ENCODE data around the gene PLAAT4. TPM values are rescaled to one million over a fixed set of nuclear protein-coding genes. Genes with fewer than 3 reads are reported as not detected.

PLAAT4 gene
- total RNA-seq, 1 donor from 2014 or later: not detected

GRCh38 chr11:63510360-63511047, 26.1 kb upstream of the PLAAT4 start:
- H3K36me3 Mint-ChIP-seq (ENCODE audit: low read depth, unreplicated experiment): no peaks in the 10 kb centered on the region
- peaks cover 19% of the 10 kb centered on the region for H3K4me1 Mint-ChIP-seq (ENCODE audit: unreplicated experiment)
- DNase-seq (ENCODE audit: low spot score): no peak
- H3K27me3 Mint-ChIP-seq (ENCODE audit: unreplicated experiment): peaks cover 5% of the 10 kb centered on the region
- peak overlapping the region; percentile 42 for H3K27ac Mint-ChIP-seq (ENCODE audit: unreplicated experiment)
- H3K9me3 Mint-ChIP-seq (ENCODE audit: unreplicated experiment): no peaks in the 10 kb centered on the region
- no peak overlapping the region for H3K4me3 Mint-ChIP-seq (ENCODE audit: unreplicated experiment)
- TF ChIP-seq CTCF (IDR thresholded peaks at IDR 0.05; ENCODE audit: unreplicated experiment): no peak

GRCh38 chr11:63511048-63511748, 25.4 kb upstream of the PLAAT4 start:
- DNase-seq (ENCODE audit: low spot score): peak; percentile 39
- peaks cover 19% of the 10 kb centered on the region for H3K4me1 Mint-ChIP-seq (ENCODE audit: unreplicated experiment)
- no peak for TF ChIP-seq CTCF (IDR thresholded peaks at IDR 0.05; ENCODE audit: unreplicated experiment)

GRCh38 chr11:63512816-63513215, 23.8 kb upstream of the PLAAT4 start:
- H3K9me3 Mint-ChIP-seq (ENCODE audit: unreplicated experiment): no peaks in the 10 kb centered on the region
- H3K27ac Mint-ChIP-seq (ENCODE audit: unreplicated experiment): no peak overlapping the region
- H3K27me3 Mint-ChIP-seq (ENCODE audit: unreplicated experiment): peaks cover 3% of the 10 kb centered on the region
- DNase-seq (ENCODE audit: low spot score): no peak
- H3K4me1 Mint-ChIP-seq (ENCODE audit: unreplicated experiment): peaks cover 19% of the 10 kb centered on the region
- no peaks in the 10 kb centered on the region for H3K36me3 Mint-ChIP-seq (ENCODE audit: low read depth, unreplicated experiment)
- TF ChIP-seq CTCF (IDR thresholded peaks at IDR 0.05; ENCODE audit: unreplicated experiment): no peak
- H3K4me3 Mint-ChIP-seq (ENCODE audit: unreplicated experiment): no peak overlapping the region

More at GRCh38 chr11:63511048-63511748, 25.4 kb upstream of the PLAAT4 start:
- Mint-ChIP-seq H3K27me3 (ENCODE audit: unreplicated experiment) (peaks cover 5% of the 10 kb centered on the region), H3K27ac (ENCODE audit: unreplicated experiment) (peak overlapping the region; percentile 42), H3K36me3 (ENCODE audit: low read depth, unreplicated experiment) (no peaks in the 10 kb centered on the region), H3K4me3 (ENCODE audit: unreplicated experiment) (peak overlapping the region; percentile 42), H3K9me3 (ENCODE audit: unreplicated experiment) (no peaks in the 10 kb centered on the region)

- H3K4me3 Mint-ChIP-seq (ENCODE audit: unreplicated experiment): no peak overlapping the region
- H3K27me3 Mint-ChIP-seq (ENCODE audit: unreplicated experiment): peaks cover 2% of the 10 kb centered on the region
- no peak for TF ChIP-seq CTCF (IDR thresholded peaks at IDR 0.05; ENCODE audit: unreplicated experiment)
- no peak for DNase-seq (ENCODE audit: low spot score)
- H3K9me3 Mint-ChIP-seq (ENCODE audit: unreplicated experiment): no peaks in the 10 kb centered on the region
- H3K27ac Mint-ChIP-seq (ENCODE audit: unreplicated experiment): no peak overlapping the region
- peaks cover 7% of the 10 kb centered on the region for H3K4me1 Mint-ChIP-seq (ENCODE audit: unreplicated experiment)
- no peaks in the 10 kb centered on the region for H3K36me3 Mint-ChIP-seq (ENCODE audit: low read depth, unreplicated experiment)
Observed at GRCh38 chr11:63516109-63516508, 20.5 kb upstream of the PLAAT4 start.

GRCh38 chr11:63517156-63517555, 19.5 kb upstream of the PLAAT4 start:
- no peaks in the 10 kb centered on the region for H3K4me1 Mint-ChIP-seq (ENCODE audit: unreplicated experiment)
- TF ChIP-seq CTCF (IDR thresholded peaks at IDR 0.05; ENCODE audit: unreplicated experiment): no peak
- H3K27me3 Mint-ChIP-seq (ENCODE audit: unreplicated experiment): peaks cover 2% of the 10 kb centered on the region
- no peaks in the 10 kb centered on the region for H3K36me3 Mint-ChIP-seq (ENCODE audit: low read depth, unreplicated experiment)
- no peak for DNase-seq (ENCODE audit: low spot score)
- no peak overlapping the region for H3K4me3 Mint-ChIP-seq (ENCODE audit: unreplicated experiment)
- H3K27ac Mint-ChIP-seq (ENCODE audit: unreplicated experiment): no peak overlapping the region
- H3K9me3 Mint-ChIP-seq (ENCODE audit: unreplicated experiment): no peaks in the 10 kb centered on the region
